AG04449 (cell line): ENCODE measurements around the gene ANKMY1.

ENCODE experiments used
- CTCF ChIA-PET: fragments of 350-600 bp; formaldehyde crosslinking; extraction: SDS; loops from one replicate; lab custom pipeline; 2021; ENCODE audit warnings: antibody characterized with exemption; lab: Yijun Ruan, JAX
- POLR2A ChIA-PET: fragments of 400-600, 350-600 bp; formaldehyde crosslinking; extraction: SDS; loops from one replicate; lab custom pipeline; 2020; ENCODE audit warnings: antibody characterized with exemption, inconsistent platforms; lab: Yijun Ruan, JAX
- DNase-seq: peaks from one replicate; pipeline ENCODE4 v3.0.0-alpha.2; 2010; ENCODE audit warnings: low read depth, low spot score
- H3K4me3 ChIP-seq: 2 replicates; pipeline ENCODE4 v1.5.1; 2011; ENCODE audit warnings: low read depth, mild to moderate bottlenecking, control low read depth, low read length
- TF ChIP-seq, protein P1 (sequence below): IDR thresholded peaks from one replicate; pipeline ENCODE4 v1.5.1; 2011; ENCODE audit warnings: mild to moderate bottlenecking, moderate library complexity, low read length, control low read depth, inconsistent platforms; ENCODE audit not compliant: insufficient read depth; ENCODE audit errors: missing control alignments

Gene ANKMY1

DNA sequence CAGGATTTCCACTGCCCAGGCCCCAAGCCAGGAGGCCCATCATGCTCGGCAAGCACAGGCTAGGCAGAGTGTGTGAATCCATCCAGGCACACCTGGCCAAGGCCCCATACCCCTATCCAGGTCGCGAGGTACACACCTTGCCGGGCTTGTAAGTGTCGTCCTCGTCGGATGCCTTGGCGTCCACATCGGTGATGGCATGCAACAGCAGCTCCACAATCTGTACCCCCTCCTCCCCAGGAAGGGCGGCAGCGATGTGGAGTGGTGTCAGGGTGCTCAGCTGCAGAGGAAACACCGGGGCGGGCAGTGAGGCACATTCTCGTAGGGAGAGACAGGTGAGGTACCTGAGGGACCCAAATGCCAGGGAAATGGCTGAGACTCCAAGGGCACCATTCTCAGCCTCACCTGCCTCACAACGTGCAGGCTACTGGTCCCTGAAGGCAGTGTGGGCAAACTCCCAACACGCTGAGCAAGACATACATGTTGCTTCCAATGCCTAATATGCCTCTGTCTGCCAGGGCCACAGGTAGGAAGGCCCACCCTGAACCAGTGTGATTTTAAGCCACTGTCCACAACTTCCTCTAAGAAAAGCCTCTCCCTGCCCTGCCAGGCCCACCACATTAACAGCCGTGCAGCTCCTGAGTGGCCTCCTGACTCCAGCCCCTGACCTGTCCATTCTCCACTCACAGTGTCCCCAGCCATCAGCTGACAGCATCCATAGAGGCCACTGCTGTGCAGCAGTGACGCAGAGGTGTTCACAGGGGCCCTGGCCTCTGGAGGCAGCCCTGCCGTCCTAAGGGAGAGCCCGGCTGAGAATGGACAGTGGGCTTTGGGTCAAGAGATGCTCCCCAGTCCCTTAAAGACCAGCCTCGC lies 44.9 kb downstream of the ANKMY1 start:
- no peak for DNase-seq
- H3K4me3 ChIP-seq = no peak overlapping the region
- ChIA-PET CTCF (interaction anchor here (0.7 to 5.3 kb wide), 12 partner anchors 9 to 327 kb away, joined by 3 to 98 read pairs (median 8); partner anchors contain the start of gene CAPN10), POLR2A (no interaction called here)
- TF ChIP-seq, protein P1, sequence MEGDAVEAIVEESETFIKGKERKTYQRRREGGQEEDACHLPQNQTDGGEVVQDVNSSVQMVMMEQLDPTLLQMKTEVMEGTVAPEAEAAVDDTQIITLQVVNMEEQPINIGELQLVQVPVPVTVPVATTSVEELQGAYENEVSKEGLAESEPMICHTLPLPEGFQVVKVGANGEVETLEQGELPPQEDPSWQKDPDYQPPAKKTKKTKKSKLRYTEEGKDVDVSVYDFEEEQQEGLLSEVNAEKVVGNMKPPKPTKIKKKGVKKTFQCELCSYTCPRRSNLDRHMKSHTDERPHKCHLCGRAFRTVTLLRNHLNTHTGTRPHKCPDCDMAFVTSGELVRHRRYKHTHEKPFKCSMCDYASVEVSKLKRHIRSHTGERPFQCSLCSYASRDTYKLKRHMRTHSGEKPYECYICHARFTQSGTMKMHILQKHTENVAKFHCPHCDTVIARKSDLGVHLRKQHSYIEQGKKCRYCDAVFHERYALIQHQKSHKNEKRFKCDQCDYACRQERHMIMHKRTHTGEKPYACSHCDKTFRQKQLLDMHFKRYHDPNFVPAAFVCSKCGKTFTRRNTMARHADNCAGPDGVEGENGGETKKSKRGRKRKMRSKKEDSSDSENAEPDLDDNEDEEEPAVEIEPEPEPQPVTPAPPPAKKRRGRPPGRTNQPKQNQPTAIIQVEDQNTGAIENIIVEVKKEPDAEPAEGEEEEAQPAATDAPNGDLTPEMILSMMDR = no peak

DNA sequence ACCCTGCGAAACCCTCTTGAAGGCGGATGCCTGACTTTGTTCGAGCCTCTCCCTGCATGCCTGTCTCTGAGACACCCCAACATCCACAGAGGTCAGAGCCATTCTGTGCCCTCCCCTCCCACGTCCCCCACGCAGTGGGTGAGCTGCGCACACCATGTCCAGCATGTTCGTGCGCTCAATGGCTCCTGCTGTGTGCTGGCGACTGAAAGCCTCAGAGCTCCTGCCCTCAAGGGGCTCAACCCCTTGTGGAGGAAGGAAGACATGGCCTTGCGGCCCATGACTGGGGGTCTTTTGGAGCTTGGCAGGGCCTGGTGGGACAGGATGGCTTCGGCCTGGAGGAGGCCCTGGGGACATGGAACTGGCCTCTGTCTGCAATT lies 45.7 kb downstream of the ANKMY1 start:
- CTCF ChIA-PET = interaction anchor here (2.9 to 5.3 kb wide), 3 partner anchors 8 to 328 kb away, joined by 28 to 98 read pairs (median 29); no protein-coding TSS in a partner anchor
- TF ChIP-seq, protein P1 = no peak
- H3K4me3 ChIP-seq = no peak overlapping the region
- POLR2A ChIA-PET = no interaction called here
- DNase-seq = no peak

DNA sequence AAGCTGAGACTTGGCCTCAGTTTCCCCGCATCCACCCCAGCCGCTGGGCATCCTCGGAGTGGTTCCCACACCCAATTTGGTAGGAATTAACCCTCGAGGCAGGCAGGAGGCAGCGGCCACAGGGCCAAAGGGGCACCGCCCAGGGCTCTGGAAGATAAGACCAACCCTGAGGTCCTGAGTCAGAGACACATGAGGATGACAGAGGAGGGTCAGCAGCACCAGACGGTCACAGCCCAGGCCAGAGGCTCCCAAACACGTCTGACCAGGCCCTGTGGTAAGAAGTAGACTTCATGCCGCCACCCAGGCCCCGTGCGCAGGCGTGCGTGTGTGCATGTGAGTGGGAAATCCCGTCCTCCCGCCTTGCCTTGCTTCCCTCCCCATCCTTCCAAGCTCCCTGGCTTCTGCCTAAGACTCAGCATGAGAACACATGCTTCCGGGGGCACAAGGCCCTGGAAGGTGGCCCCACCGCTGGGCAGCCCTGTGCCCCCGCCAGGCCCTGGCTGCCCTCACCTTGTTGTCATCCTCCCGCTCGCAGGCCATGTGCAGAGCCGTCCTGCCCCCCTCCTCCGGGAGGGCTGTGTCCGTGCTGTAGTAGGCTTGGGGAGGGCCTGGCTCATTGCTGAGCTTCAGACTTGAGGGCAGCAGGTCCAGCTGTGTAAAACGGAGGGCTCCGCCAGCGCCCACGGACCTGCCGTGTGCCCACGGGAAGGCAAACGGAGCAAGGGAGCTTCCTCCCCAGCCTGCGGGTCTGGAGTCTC lies 46.3 kb downstream of the ANKMY1 start:
- no peak overlapping the region for H3K4me3 ChIP-seq
- DNase-seq = no peak
- ChIA-PET CTCF (interaction anchor here (1.3 to 5.3 kb wide), 4 partner anchors 8 to 328 kb away, joined by 3 to 98 read pairs (median 28); no protein-coding TSS in a partner anchor), POLR2A (no interaction called here)
- TF ChIP-seq, protein P1 = no peak

DNA sequence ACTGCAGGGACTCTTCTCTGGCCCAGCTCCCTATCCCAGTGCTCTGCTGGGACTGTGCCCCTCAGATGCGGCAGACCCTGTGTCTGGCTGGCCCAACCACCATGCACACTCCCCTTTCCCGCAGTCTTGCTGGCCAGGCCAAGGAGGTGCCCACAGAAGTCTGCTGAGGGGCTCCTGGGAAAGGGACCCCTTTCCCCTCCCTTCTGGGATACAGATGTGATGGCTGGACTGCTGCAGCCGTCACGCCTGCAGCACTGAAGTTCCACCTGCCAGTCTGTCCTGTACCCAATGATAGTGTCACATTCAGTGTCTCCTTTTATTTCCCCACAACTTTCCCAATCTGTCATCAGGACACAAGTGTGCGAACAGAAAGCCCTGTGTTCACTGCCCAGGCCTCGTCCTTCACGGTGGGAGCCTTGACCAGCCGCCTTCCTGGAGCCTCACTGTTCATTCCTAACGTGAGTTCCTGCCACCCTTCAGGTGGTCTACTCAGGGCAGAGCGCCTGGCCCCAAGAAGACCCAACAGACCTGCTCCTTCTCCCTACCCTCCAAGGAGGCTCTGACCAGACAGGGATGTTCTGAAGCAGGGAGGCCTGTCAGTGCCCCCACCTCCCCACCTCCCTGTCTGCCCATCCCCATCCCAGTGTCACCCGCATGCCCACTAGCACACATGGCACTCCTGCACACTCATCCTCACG lies 47.1 kb downstream of the ANKMY1 start:
- TF ChIP-seq, protein P1 = no peak
- H3K4me3 ChIP-seq = no peak overlapping the region
- ChIA-PET CTCF (interaction anchor here (1.3 to 5.3 kb wide), 2 partner anchors 9 to 329 kb away, joined by 3 to 98 read pairs; no protein-coding TSS in a partner anchor), POLR2A (no interaction called here)
- no peak for DNase-seq

DNA sequence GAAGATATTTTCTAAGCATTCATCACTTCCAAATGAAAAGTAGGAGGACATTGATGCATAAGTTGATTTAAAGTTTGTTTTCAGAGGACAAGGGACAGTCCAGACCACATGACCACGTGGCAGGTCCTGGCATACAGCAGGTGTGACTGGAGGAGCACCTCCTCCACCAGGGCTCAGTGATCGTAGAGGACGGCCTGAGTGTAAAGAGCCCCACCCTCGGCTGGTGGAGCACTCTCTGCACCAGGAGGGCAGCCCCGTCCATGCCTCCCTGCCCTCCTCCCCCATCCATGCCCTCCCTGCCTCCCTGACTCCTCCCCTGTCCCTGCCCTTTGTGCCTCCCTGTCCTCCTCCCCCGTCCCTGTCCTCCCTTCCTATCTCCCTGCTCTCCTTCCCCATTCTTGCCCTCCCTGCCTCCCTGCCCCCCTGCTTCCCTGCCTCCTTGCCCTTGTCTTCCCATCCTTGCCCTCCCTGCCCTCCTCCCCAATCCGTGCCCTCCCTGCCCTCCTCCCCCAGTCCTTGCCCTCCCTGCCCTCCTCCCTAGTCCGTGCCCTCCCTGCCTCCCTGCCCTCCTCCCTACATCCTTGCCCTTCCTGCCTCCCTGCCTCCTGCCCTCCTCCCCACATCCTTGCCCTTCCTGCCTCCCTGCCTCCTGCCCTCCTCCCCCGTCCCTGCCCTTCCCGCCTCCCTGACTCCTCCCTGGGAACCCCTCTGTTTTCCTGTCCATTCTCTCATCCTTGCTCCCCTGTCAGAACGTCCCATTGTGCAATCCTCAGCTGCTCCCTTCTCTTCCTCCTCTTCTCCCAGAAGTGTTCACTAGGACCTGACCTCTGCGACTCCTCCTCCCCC lies 47.9 kb downstream of the ANKMY1 start:
- CTCF ChIA-PET = interaction anchor here (1.3 kb wide), 1 partner anchor 10 kb away, joined by 3 read pairs; no protein-coding TSS in a partner anchor
- DNase-seq = no peak
- no peak overlapping the region for H3K4me3 ChIP-seq
- POLR2A ChIA-PET = no interaction called here
- TF ChIP-seq, protein P1 = no peak
